GM04503 (cell line): Measurements from ENCODE around the gene C10orf90.

Source experiments
- DNase-seq: peaks from one replicate; pipeline ENCODE4 v3.0.0-alpha.2; 2012; ENCODE audit warnings: low read depth

The C10orf90 gene

GRCh38 chr10:126463286-126463685 lies 207.2 kb downstream of the C10orf90 start:
- DNase-seq: no peak

- no peak for DNase-seq
Measured at GRCh38 chr10:126461289-126461940, 209.1 kb downstream of the C10orf90 start.

- DNase-seq: peak; percentile 88
Measured at GRCh38 chr10:126459878-126460481, 210.5 kb downstream of the C10orf90 start.

GRCh38 chr10:126459032-126459831 lies 211.3 kb downstream of the C10orf90 start:
- DNase-seq: peak; percentile 76

GRCh38 chr10:126458466-126458865 lies 212.0 kb downstream of the C10orf90 start:
- DNase-seq: peak; percentile 35

- DNase-seq: no peak
Measured at GRCh38 chr10:126456632-126457031, 213.9 kb downstream of the C10orf90 start.

- DNase-seq: no peak
Measured at GRCh38 chr10:126455766-126456405, 214.6 kb downstream of the C10orf90 start.

- no peak for DNase-seq
Measured at GRCh38 chr10:126455036-126455765, 215.3 kb downstream of the C10orf90 start.

GRCh38 chr10:126454045-126454751 lies 216.3 kb downstream of the C10orf90 start:
- DNase-seq: no peak

- DNase-seq: no peak
Measured at GRCh38 chr10:126452245-126452644, 218.2 kb downstream of the C10orf90 start.

- DNase-seq: no peak
Measured at GRCh38 chr10:126448091-126448490, 222.4 kb downstream of the C10orf90 start.

GRCh38 chr10:126439942-126440341 lies 230.6 kb downstream of the C10orf90 start:
- no peak for DNase-seq

GRCh38 chr10:126438407-126438783 lies 232.1 kb downstream of the C10orf90 start:
- DNase-seq: no peak

- no peak for DNase-seq
Measured at GRCh38 chr10:126437635-126438406, 232.7 kb downstream of the C10orf90 start.

GRCh38 chr10:126434235-126434634 lies 236.3 kb downstream of the C10orf90 start:
- no peak for DNase-seq

- no peak for DNase-seq
Measured at GRCh38 chr10:126433351-126433750, 237.1 kb downstream of the C10orf90 start.

- DNase-seq: no peak
Measured at GRCh38 chr10:126432507-126432906, 238.0 kb downstream of the C10orf90 start.

- DNase-seq: no peak
Measured at GRCh38 chr10:126431816-126432215, 238.7 kb downstream of the C10orf90 start.

- DNase-seq: no peak
Measured at GRCh38 chr10:126430512-126430911, 240.0 kb downstream of the C10orf90 start.

- DNase-seq: no peak
Measured at GRCh38 chr10:126429275-126429674, 241.2 kb downstream of the C10orf90 start.
